GM19099 (cell line): ENCODE measurements around the gene ATP8A2.

ENCODE experiments used
- POLR2A ChIP-seq: IDR thresholded peaks from 3 replicates; pipeline ENCODE4 v1.6.1; 2011; ENCODE audit warnings: low read depth; ENCODE audit not compliant: insufficient read length; ENCODE audit errors: extremely low read depth

The ATP8A2 gene

GRCh38 chr13:25473864-25474263 lies 102.1 kb downstream of the ATP8A2 start:
- no peak for TF ChIP-seq POLR2A

GRCh38 chr13:25478186-25478585 lies 106.4 kb downstream of the ATP8A2 start:
- no peak for TF ChIP-seq POLR2A

- TF ChIP-seq POLR2A = no peak
Measured at GRCh38 chr13:25489238-25489637, 117.5 kb downstream of the ATP8A2 start.

- TF ChIP-seq POLR2A = no peak
Measured at GRCh38 chr13:25490236-25490635, 118.5 kb downstream of the ATP8A2 start.

GRCh38 chr13:25493931-25494640 lies 122.3 kb downstream of the ATP8A2 start:
- no peak for TF ChIP-seq POLR2A

- TF ChIP-seq POLR2A = no peak
Measured at GRCh38 chr13:25494698-25495411, 123.1 kb downstream of the ATP8A2 start.

- TF ChIP-seq POLR2A = no peak
Measured at GRCh38 chr13:25501231-25501630, 129.5 kb downstream of the ATP8A2 start.

GRCh38 chr13:25502031-25502430 lies 130.3 kb downstream of the ATP8A2 start:
- no peak for TF ChIP-seq POLR2A

GRCh38 chr13:25502551-25502950 lies 130.8 kb downstream of the ATP8A2 start:
- no peak for TF ChIP-seq POLR2A

GRCh38 chr13:25503856-25504255 lies 132.1 kb downstream of the ATP8A2 start:
- no peak for TF ChIP-seq POLR2A

GRCh38 chr13:25507841-25508240 lies 136.1 kb downstream of the ATP8A2 start:
- no peak for TF ChIP-seq POLR2A

- no peak for TF ChIP-seq POLR2A
Measured at GRCh38 chr13:25518441-25518840, 146.7 kb downstream of the ATP8A2 start.

GRCh38 chr13:25525884-25526283 lies 154.1 kb downstream of the ATP8A2 start:
- no peak for TF ChIP-seq POLR2A

GRCh38 chr13:25528266-25528665 lies 156.5 kb downstream of the ATP8A2 start:
- no peak for TF ChIP-seq POLR2A

GRCh38 chr13:25529425-25529824 lies 157.7 kb downstream of the ATP8A2 start:
- no peak for TF ChIP-seq POLR2A

GRCh38 chr13:25538276-25538675 lies 166.5 kb downstream of the ATP8A2 start:
- no peak for TF ChIP-seq POLR2A
